SK-N-SH (cell line): ENCODE data around the gene HEXB. TPM values are rescaled to one million over a fixed set of nuclear protein-coding genes. Genes with fewer than 3 reads are reported as not detected.

Source experiments
- CTCF ChIA-PET: fragments of 300-600, 350-600 bp; formaldehyde crosslinking; extraction: SDS; loops from one replicate; lab custom pipeline; 2021; lab: Yijun Ruan, JAX
- POLR2A ChIA-PET: fragments of 350-600 bp; sonication (Branson Sonifier 250); formaldehyde crosslinking; extraction: SDS; loops from one replicate; lab custom pipeline; 2020; ENCODE audit warnings: antibody characterized with exemption, inconsistent platforms; lab: Yijun Ruan, JAX
- DNase-seq: peaks from one replicate; pipeline ENCODE4 v3.0.0; 2012
- H2AFZ ChIP-seq: fragments of 200-600 bp; sonication (generic); 2 replicates; pipeline ENCODE4 v1.8.1; 2016; ENCODE audit warnings: antibody characterized with exemption, mild to moderate bottlenecking, low read depth
- H3F3A ChIP-seq: fragments of 200-600 bp; sonication (generic); replicated peaks from 2 replicates; pipeline ENCODE3; 2016; ENCODE audit warnings: antibody characterized with exemption, mild to moderate bottlenecking; ENCODE audit not compliant: insufficient read depth
- H3K27ac ChIP-seq, 2 experiments: fragments of 200-500 bp in 1 of 2; fragments of 200-600 bp in 1 of 2; sonication (Bioruptor generic) in 1 of 2; sonication (generic), shearing (Covaris generic) in 1 of 2; 2 replicates each; pipeline versions ENCODE4 v1.5.1 to v1.6.1; 2014 to 2016; ENCODE audit warnings: low read depth in 2 of 2, inconsistent platforms in 1 of 2, low read length in 1 of 2, mild to moderate bottlenecking in 1 of 2, mixed read lengths in 1 of 2
- H3K27me3 ChIP-seq: fragments of 200-600 bp; sonication (generic), shearing (Covaris generic); 2 replicates; pipeline ENCODE4 v1.6.1; 2016; ENCODE audit warnings: mixed run types; ENCODE audit not compliant: insufficient read depth
- H3K36me3 ChIP-seq, 2 experiments: fragments of 200-500 bp in 1 of 2; fragments of 200-600 bp in 1 of 2; sonication (Bioruptor generic) in 1 of 2; sonication (generic) in 1 of 2; replicated peaks in 1 of 2; 2 replicates each; pipeline versions ENCODE3 to v1.5.1; 2014 to 2016; ENCODE audit warnings: low read length in 1 of 2, mild to moderate bottlenecking in 1 of 2; ENCODE audit not compliant: insufficient read depth in 2 of 2, control insufficient read depth in 1 of 2
- H3K4me1 ChIP-seq, 2 experiments: fragments of 200-500 bp in 1 of 2; fragments of 200-600 bp in 1 of 2; sonication (Bioruptor generic) in 1 of 2; sonication (generic), shearing (Covaris generic) in 1 of 2; 2 replicates each; pipeline versions ENCODE4 v1.5.1 to v1.6.1; 2014 to 2016; ENCODE audit warnings: low read depth in 1 of 2, low read length in 1 of 2, mixed run types in 1 of 2; ENCODE audit not compliant: insufficient read depth in 2 of 2, control insufficient read depth in 1 of 2
- H3K4me2 ChIP-seq: fragments of 200-600 bp; sonication (generic), shearing (Covaris generic); 2 replicates; pipeline ENCODE4 v1.6.1; 2017; ENCODE audit warnings: mixed run types
- H3K4me3 ChIP-seq, 2 experiments: fragments of 200-500 bp in 1 of 2; fragments of 200-600 bp in 1 of 2; sonication (Bioruptor generic) in 1 of 2; sonication (generic), shearing (Covaris generic) in 1 of 2; 2 replicates each; pipeline versions ENCODE4 v1.5.1 to v1.8.1; 2014 to 2016; ENCODE audit warnings: low read depth in 2 of 2, inconsistent platforms in 1 of 2, low read length in 1 of 2, mild to moderate bottlenecking in 1 of 2, mixed read lengths in 1 of 2, moderate library complexity in 1 of 2
- H3K79me2 ChIP-seq: fragments of 200-600 bp; sonication (generic); 2 replicates; pipeline ENCODE4 v1.8.1; 2017; ENCODE audit warnings: mild to moderate bottlenecking; ENCODE audit not compliant: insufficient read depth
- H3K9ac ChIP-seq: fragments of 200-600 bp; sonication (generic); 2 replicates; pipeline ENCODE4 v1.6.1; 2017; ENCODE audit warnings: mixed run types
- H3K9me2 ChIP-seq: fragments of 200-600 bp; sonication (generic); 2 replicates; pipeline ENCODE4 v1.6.1; 2017; ENCODE audit warnings: mixed run types
- H3K9me3 ChIP-seq: fragments of 200-600 bp; sonication (generic); 2 replicates; pipeline ENCODE4 v1.6.1; 2017; ENCODE audit warnings: mixed run types, mild to moderate bottlenecking, moderate library complexity
- H4K20me1 ChIP-seq: fragments of 200-600 bp; sonication (generic); 2 replicates; pipeline ENCODE4 v1.6.1; 2017; ENCODE audit warnings: mild to moderate bottlenecking, mixed run types; ENCODE audit not compliant: insufficient read depth
- CHD2 ChIP-seq: fragments of 150-350 bp; IDR thresholded peaks from 2 replicates; pipeline ENCODE4 v1.6.1; 2018; ENCODE audit warnings: low read length; ENCODE audit not compliant: partially characterized antibody
- ELF1 ChIP-seq: IDR thresholded peaks from 2 replicates; pipeline ENCODE4 v1.4.0; 2012
- EP300 ChIP-seq, 2 experiments: IDR thresholded peaks; 2 replicates each; pipeline versions ENCODE4 v1.4.0 to v1.6.1; 2012; ENCODE audit warnings: borderline replicate concordance in 1 of 2, low read depth in 1 of 2, low read length in 1 of 2
- FOSL2 ChIP-seq: IDR thresholded peaks from 2 replicates; pipeline ENCODE4 v1.4.0; 2012; ENCODE audit warnings: low read depth, mild to moderate bottlenecking, moderate library complexity, borderline replicate concordance
- GABPA ChIP-seq: IDR thresholded peaks from 2 replicates; pipeline ENCODE4 v1.4.0; 2012; ENCODE audit warnings: low read depth, mild to moderate bottlenecking
- MAX ChIP-seq: IDR thresholded peaks from 2 replicates; pipeline ENCODE4 v1.4.0; 2012; ENCODE audit warnings: low read depth
- NFIC ChIP-seq: IDR thresholded peaks from 2 replicates; pipeline ENCODE4 v1.4.0; 2012; ENCODE audit warnings: borderline replicate concordance
- SIN3A ChIP-seq: IDR thresholded peaks from 2 replicates; pipeline ENCODE4 v1.6.1; 2012; ENCODE audit warnings: low read depth, mild to moderate bottlenecking, low read length, moderate library complexity, borderline replicate concordance
- TAF1 ChIP-seq: IDR thresholded peaks from 2 replicates; pipeline ENCODE4 v1.6.1; 2012; ENCODE audit warnings: low read depth, mild to moderate bottlenecking, low read length, moderate library complexity, borderline replicate concordance
- TEAD4 ChIP-seq: IDR thresholded peaks from 2 replicates; pipeline ENCODE4 v1.4.0; 2012; ENCODE audit warnings: mild to moderate bottlenecking, borderline replicate concordance; ENCODE audit not compliant: insufficient read depth
- WGBS: methylation state at CpG from one replicate; pipeline ENCODE4 v1.1.6; 2017; ENCODE audit warnings: low lambda C conversion rate; 5-methylcytosine and 5-hydroxymethylcytosine counted together
- polyA plus RNA-seq, 3 experiments: library from polyadenylated mRNA; depleted of rRNA; stranded (reverse); fragments of >200 nt; gene quantifications; 2 replicates each; pipeline ENCODE4 v1.2.3, GENCODE V29; 2012
- TF ChIP-seq, protein P1 (sequence below): IDR thresholded peaks from 2 replicates; pipeline ENCODE4 v1.6.1; 2012; ENCODE audit warnings: mild to moderate bottlenecking, low read depth, low read length, moderate library complexity
- TF ChIP-seq, protein P2 (sequence below): IDR thresholded peaks from 2 replicates; pipeline ENCODE4 v1.4.0; 2012; ENCODE audit warnings: low read depth, borderline replicate concordance
- TF ChIP-seq, protein P3 (sequence below): fragments of 150-350 bp; IDR thresholded peaks from 2 replicates; pipeline ENCODE4 v1.6.1; 2016; ENCODE audit warnings: mild to moderate bottlenecking, low read depth, low read length
- TF ChIP-seq, protein P4 (sequence below): IDR thresholded peaks from 2 replicates; pipeline ENCODE4 v1.4.0; 2012; ENCODE audit warnings: low read depth, borderline replicate concordance

HEXB gene
- polyA plus RNA-seq, 1 of the 3 experiments (the other 2 are of a cell fraction) = 75.8 TPM

DNA sequence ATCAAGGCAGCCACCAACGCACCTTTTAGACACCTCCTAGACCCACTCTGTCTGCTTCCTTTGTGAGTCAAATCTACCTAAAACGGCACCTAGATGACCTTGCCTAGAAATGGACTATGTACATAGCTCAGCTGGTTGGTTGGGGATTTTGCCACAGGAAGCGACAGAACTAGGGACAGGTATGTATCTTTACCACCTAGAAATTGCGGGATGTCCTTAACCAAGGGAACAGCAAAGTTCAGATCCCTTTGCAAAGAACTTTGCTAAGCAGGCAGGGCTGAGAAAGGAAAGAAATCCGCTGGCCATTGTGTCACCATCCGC lies 42.5 kb upstream of the HEXB start:
- POLR2A ChIA-PET = no interaction called here
- H3K9me2 ChIP-seq = no peaks in the 10 kb centered on the region
- H3K36me3 ChIP-seq = no peaks in the 10 kb centered on the region
- H3K4me1 ChIP-seq = peaks cover 26 to 28% of the 10 kb centered on the region in 2 experiments
- peak overlapping the region in 1 of 2 experiments; percentile 90; a peak in 3 of 4 replicates for H3K27ac ChIP-seq
- peaks cover 38% of the 10 kb centered on the region for H3F3A ChIP-seq
- CTCF ChIA-PET = interaction anchor here (0.7 to 9.2 kb wide), 20 partner anchors 11 to 1051 kb away, joined by 3 to 124 read pairs (median 4); no protein-coding TSS in a partner anchor
- peaks cover 14% of the 10 kb centered on the region for H4K20me1 ChIP-seq
- WGBS = 91% methylated on average over 6 of the region's 6 CpGs
- H2AFZ ChIP-seq = peak overlapping the region; percentile 93; the same call in 1 of the 2 replicates
- no peaks in the 10 kb centered on the region for H3K9me3 ChIP-seq
- H3K79me2 ChIP-seq = peaks cover 29% of the 10 kb centered on the region
- no peaks in the 10 kb centered on the region for H3K27me3 ChIP-seq
- peak overlapping the region; percentile 16; the same call in 1 of the 2 replicates for H3K9ac ChIP-seq
- no peak overlapping the region for H3K4me3 ChIP-seq
- peak overlapping the region; percentile 96 for H3K4me2 ChIP-seq
- no peak for TF ChIP-seq CHD2
- TF ChIP-seq EP300 (IDR thresholded peaks at IDR 0.05; ENCODE audit: borderline replicate concordance in 1 of 2, low read depth in 1 of 2, low read length in 1 of 2) = no peak
- TF ChIP-seq, protein P1, sequence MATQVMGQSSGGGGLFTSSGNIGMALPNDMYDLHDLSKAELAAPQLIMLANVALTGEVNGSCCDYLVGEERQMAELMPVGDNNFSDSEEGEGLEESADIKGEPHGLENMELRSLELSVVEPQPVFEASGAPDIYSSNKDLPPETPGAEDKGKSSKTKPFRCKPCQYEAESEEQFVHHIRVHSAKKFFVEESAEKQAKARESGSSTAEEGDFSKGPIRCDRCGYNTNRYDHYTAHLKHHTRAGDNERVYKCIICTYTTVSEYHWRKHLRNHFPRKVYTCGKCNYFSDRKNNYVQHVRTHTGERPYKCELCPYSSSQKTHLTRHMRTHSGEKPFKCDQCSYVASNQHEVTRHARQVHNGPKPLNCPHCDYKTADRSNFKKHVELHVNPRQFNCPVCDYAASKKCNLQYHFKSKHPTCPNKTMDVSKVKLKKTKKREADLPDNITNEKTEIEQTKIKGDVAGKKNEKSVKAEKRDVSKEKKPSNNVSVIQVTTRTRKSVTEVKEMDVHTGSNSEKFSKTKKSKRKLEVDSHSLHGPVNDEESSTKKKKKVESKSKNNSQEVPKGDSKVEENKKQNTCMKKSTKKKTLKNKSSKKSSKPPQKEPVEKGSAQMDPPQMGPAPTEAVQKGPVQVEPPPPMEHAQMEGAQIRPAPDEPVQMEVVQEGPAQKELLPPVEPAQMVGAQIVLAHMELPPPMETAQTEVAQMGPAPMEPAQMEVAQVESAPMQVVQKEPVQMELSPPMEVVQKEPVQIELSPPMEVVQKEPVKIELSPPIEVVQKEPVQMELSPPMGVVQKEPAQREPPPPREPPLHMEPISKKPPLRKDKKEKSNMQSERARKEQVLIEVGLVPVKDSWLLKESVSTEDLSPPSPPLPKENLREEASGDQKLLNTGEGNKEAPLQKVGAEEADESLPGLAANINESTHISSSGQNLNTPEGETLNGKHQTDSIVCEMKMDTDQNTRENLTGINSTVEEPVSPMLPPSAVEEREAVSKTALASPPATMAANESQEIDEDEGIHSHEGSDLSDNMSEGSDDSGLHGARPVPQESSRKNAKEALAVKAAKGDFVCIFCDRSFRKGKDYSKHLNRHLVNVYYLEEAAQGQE = no peak
- TF ChIP-seq, protein P2, sequence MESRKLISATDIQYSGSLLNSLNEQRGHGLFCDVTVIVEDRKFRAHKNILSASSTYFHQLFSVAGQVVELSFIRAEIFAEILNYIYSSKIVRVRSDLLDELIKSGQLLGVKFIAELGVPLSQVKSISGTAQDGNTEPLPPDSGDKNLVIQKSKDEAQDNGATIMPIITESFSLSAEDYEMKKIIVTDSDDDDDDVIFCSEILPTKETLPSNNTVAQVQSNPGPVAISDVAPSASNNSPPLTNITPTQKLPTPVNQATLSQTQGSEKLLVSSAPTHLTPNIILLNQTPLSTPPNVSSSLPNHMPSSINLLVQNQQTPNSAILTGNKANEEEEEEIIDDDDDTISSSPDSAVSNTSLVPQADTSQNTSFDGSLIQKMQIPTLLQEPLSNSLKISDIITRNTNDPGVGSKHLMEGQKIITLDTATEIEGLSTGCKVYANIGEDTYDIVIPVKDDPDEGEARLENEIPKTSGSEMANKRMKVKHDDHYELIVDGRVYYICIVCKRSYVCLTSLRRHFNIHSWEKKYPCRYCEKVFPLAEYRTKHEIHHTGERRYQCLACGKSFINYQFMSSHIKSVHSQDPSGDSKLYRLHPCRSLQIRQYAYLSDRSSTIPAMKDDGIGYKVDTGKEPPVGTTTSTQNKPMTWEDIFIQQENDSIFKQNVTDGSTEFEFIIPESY = no peak
- TF ChIP-seq, protein P3, sequence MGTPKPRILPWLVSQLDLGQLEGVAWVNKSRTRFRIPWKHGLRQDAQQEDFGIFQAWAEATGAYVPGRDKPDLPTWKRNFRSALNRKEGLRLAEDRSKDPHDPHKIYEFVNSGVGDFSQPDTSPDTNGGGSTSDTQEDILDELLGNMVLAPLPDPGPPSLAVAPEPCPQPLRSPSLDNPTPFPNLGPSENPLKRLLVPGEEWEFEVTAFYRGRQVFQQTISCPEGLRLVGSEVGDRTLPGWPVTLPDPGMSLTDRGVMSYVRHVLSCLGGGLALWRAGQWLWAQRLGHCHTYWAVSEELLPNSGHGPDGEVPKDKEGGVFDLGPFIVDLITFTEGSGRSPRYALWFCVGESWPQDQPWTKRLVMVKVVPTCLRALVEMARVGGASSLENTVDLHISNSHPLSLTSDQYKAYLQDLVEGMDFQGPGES = no peak
- TF ChIP-seq, protein P4, sequence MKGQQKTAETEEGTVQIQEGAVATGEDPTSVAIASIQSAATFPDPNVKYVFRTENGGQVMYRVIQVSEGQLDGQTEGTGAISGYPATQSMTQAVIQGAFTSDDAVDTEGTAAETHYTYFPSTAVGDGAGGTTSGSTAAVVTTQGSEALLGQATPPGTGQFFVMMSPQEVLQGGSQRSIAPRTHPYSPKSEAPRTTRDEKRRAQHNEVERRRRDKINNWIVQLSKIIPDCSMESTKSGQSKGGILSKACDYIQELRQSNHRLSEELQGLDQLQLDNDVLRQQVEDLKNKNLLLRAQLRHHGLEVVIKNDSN = no peak
- TF ChIP-seq MAX = no peak
- no peak for TF ChIP-seq GABPA
- TF ChIP-seq ELF1 = no peak
- no peak for TF ChIP-seq TEAD4
- no peak for TF ChIP-seq NFIC
- no peak for TF ChIP-seq SIN3A
- TF ChIP-seq FOSL2 = no peak
- TF ChIP-seq TAF1 = no peak
- DNase-seq = no peak
